GM18511 (cell line): ENCODE results near the gene AGXT.

Source experiments
- ATAC-seq: cut with Tn5 transposase; IDR thresholded peaks from one replicate; pipeline ENCODE4 v1.9.1; 2021; ENCODE audit warnings: mild to moderate bottlenecking, moderate library complexity; ENCODE audit not compliant: unreplicated experiment

The AGXT gene

DNA sequence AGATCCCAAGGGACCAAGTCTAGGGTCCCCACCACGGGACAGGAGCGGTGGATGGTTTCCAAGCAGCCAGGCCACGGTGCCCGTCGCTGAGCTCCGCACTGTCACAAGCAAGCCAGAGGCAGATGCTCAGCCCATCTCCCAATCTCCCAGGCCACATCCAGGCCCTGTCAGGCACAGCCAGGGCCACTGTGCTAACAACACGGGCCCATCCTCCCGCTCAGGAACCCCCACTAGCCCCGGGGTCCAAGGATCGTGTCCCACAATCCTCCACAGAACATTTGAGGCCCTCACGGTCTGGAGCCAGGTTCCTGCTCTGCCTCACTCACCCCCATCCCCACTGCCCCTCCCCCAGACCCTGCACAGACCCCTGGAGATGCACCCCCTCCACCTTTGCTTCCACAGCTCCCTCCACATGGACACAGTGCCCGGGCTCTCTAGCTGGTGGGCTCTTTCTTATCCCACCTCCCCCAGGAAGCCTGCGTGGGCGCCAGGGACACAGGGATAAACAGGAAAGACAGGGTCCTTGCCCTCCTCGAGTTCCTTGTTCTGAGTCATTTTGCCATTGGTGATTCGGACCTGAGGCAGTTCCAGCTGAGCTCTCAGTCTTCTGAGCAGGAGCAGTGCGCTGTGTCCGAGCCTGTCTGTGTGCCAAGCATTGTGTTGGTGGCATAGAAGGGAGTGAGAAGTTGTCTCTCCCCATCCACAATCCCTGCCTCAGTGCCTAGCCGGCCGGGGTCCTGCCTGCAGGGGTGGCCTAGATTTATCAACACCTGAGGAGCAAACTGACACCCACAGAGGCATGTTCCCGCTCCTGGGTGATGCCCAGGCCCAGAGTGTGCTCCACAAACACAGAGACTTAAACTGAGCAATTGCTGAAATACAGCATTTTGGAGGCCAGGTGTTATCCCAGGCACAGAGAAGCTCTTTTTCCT is 44.5 kb downstream of the AGXT start:
- no peak for ATAC-seq

DNA sequence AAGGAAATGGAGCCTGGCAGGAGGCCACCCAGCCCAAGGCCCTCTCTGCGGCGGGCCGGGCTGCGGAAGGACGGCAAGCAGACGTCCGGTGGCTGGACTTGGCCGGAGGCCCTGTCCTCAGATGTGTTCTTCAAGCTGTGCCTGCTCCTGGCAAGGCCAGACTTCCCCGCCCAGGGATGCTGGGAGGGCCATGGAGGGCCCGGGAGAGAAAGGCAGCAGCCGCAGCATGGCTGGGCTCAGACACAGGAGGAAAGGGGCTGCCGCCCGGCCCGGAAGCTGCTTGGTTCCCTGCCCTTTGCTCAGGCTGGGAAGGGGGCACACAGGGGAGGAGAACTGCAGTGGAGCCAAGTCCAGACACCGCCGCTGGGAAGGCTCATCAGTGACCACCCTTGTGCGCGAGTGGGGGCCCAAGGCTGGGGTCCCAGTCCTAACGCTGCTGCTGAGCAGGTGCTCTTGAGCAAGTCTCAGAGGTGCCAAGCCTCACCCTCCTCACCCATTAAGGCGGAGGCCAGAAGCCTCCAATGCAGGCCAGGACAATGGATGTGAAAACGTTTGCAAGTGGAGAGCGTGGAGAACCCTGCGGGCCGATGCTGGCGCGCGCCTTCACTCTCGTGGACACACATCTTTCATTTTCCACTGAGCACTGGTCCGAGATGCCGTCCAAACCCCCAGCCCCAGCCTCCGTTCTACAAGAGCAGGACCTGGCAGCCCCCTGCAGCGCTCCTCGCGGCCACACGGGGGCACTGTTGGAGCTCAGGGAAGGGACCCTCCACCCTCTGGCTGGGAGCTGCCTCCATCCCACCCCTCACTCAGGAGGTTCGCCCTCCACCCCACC is 45.4 kb downstream of the AGXT start:
- ATAC-seq: no peak

DNA sequence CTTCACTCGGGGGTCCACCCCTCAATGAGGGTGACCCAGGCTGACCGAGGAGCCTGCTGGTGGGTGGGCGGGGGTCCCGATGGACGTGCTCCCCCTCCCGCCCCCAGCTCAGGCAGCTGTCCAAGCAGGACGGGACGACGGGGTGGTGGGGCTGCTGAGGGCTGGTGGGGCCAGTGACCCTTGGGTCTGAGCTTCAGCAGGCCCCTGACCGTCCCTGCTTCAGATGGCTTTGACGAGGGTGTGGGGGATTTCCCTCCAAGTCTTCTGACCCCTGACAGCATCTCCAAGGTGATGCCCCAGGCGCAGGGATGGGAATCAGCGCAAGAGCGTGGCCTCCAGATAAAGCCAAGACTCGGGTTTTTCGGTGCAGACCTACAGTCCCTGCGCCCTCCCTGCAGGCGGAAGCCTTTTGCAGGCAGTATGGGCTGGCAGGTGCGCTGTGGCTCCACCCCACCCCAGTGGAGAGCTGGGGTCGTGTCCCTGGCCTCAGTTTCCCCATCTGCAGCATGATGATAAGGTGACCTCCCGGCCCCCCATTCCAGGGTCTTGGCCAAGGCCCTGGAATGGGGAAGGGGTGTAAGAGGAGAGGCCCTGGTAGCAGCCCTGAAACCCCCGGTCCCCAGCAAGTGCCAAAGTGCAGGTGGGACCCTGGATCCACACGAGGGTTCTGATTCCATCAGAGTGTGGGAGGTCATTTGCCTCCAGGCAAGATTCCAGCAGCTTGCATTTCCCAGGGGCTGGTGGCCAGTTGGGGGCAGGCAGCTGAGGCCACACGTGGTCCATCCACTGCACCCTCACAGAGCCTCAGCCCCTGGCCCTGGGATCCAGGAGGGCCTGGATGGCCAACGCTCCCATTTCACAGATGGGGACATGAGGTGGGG is 46.3 kb downstream of the AGXT start:
- no peak for ATAC-seq

DNA sequence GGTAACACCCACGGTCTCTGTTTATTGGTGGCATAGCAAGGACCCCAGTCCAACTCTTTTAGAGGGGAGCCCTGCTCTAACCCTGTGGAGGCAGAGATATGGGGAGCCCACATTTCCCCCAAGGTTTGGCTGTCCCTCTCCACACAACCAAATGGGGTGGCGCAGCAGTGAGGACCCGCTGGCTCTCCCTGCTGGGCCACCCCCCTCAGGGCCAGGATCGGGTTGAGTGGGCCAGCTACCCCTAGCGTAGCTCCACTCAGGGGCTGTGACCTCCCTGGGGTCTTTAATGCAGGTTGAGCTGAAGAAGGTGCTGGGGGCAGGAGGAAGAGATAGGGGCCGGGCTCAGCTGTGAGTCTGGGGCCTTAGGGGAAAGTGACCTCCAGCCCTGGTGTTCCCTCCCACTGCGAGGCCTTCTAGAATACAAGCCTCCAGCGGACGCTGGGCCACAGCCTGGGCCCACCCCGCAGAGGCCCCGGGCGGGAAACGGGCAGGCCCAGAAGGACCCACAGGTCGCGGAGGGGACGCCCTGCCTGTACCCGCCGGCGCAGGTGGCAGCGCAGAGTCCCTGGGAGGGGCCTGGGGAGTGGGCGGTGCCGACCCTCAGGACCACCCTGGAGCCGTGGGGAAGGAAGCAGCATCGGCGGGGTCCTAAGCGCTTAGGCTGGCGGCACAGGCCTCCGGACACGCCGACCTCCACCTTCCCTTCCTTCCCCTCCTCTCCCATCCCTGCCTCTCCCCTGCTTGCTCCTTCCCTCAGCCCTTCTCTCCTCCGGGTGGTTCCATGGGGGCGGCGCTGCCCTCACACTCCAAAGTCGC is 47.1 kb downstream of the AGXT start:
- no peak for ATAC-seq

DNA sequence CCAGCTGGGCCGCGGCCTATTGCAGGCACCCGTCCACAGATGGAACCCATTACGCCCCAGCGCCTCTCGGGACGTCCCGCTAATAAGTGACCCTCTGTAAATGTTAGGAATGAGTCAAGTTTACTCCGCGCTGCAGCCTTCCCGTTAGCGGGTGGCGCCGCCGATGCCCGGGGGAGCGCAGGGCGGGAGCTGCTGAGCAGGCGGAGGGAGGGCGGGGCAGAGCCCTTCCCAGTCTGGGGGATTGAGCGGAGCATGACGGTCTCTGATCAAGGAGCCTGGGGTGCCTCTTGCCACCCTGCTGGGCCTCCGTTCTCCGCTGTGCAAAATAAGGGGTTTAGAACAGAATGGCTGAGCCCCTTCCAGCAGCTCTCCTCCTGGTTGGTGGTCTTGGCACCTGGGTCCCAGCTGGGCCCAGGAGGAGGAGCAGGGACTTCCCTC is 48.0 kb downstream of the AGXT start:
- ATAC-seq: no peak

DNA sequence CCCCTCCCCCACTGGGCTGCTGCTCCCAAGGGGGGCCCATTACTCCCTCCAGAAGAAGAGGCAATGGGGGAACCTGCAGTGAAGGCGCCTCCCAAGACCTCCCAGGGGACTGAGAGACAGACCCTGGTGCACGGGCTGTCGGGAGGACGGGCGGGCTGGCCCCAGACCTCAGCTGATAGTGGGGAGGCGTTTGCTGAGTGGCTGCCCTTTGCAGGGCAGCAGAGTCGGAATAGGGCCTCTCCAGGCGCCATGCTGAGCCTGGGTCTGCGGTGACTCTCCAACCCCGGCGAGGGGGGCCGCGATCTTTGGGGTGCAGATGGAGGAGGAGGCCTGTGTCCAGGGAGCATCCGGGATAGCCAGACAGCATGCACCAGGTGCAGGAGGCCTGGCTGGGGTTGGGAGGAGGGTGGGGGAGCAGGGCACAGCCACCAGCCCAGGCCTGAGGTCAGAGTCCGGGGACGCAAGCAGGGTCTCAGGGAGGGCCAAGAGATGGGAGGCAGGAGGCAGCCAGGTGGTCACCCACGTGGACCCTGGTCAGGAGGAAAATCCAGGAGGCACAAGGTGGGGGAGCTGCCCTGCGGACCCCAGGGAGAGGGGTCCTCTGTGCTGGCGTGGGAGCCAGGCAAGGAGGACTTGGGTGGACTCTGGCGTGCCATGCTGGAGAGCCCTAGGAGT is 48.5 kb downstream of the AGXT start:
- ATAC-seq: no peak

DNA sequence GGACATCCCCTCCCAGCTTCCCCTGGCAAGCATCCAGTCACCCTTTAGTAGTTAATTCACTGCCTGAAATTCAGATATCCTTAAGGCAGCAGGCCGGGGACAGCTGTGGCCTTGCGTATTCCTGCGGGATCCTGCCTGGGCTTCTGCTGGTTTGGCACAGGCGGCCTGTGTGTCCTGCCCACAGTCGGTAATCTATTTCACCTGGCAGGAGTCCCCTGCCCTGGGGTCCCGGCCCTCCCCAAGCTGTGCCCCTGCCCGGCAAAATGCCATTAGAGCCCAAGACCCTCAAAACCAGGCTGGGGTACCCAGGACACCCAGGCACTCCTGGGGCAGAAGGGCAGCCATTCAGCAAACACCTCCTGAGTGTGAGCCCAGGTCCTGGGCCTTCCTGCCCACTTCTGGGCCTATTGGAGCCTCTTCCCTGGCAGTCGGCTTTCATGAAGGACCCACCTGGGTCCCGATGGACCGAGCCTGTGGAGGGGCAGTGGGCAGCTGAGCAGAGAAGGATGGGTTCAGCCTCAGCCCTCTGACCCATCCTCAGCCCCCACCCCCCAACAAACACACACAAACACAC is 49.1 kb downstream of the AGXT start:
- ATAC-seq: no peak

DNA sequence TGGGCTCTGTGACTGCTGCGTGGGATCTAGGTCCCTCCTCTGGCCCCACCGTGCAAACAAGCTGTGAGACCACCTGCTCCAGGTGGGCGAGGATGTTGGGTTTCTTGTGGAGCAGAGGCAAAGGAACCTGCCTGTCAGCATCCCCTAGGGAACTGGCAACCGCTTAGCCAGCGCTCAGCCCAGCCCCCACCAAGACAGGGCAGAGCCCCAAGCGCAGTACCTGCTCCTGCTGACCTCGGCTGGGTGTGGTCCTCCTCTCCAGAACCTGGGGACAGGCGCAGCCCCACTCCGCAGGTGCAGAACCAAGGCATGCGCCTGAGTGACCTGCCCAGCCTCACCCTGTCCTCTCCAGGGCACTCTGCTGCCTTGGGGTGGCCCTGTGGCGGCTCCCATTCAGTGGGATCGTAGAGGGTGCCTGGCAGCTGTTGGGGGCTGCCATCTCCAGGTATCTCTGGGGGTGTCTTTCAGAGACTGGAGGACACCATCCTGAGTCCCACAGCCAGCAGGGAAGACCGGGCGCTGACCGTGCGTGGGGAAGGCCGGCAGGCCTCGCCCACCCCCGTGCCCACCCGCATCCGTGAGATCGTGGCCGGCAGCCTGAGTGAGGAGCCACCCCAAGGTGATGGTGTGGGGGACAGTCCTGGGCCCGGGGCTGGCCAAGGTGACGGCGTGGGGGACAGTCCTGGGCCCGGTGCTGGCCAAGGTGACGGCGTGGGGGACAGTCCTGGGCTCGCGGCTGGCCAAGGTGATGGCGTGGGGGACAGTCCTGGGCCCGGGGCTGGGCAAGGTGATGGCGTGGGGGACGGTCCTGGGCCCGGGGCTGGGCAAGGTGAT is 49.9 kb downstream of the AGXT start:
- ATAC-seq: no peak

DNA sequence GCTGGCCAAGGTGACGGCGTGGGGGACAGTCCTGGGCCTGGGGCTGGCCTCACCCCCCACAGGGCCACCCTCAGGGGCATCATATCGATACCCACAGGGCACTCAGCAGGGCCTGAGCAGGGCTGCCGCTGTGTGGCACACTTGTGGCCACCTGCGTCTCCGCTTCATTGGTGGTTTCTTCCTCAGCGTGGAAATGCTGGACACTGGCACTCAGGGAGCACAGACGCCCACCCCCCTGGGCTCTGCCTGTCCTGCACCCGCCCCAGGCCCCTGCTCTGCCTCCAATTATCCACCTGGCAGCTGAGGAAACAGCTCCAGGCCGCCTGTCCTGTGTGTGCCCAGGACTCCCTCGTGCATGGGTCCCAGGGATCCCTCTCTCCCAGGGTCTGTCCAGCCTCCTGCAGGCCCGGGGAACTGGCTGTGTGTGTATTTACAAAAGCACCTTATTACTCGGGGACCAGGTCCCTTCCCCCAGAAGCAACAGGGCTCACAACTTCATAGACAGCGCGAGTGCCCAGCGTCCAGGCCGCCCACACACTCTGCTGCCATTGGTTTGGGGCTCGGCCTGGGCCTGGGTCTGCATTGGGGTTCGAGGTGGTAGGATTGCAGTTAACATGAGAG is 50.6 kb downstream of the AGXT start:
- ATAC-seq: no peak

DNA sequence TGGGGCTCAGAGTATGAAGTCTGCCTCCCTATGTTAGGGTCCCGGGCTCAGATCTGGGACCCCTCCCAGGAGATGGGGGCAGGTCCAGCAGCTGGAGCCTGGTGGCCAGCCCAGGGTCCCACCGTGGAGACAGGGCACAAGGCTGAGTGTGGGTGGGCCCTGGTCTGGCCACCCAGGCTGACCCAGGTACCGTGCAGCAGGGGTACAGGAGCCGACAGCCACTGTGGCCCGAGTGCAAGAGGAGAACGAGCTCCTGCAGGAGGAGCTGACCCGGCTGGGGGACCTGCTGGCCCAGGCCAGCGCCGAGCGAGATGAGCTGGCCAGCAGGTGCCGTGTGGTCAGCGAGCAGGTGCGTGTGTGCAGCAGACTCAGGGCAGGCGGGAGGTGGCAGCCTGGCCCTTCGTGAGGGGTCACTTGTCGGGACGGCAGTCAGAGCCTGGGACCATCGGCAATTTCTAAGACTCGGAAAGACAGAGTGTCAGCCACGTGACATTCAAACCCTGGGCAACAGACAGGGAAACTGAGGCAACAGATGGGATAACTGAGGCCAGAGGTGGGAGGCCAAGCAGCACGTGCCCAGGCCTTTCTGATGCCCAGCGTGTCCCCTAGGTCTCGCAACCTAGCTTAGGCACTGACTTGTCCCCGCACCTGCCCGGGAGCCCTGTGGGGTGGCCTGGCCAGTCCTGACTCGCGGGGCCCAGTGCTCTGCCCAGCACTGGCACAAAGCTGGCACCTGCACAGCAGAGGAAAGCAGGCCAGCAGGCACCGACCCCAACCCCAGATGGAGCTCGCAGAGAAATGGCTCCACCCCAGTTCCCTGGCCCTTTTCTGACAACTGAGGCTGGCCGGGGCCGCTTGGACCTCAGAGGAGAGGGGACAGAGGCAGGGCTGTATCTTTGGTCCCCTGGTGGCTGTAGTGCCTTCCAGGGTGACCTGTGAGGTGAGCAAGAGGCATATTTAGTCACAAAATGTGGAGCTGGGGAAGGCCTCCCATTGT is 51.5 kb downstream of the AGXT start:
- no peak for ATAC-seq

DNA sequence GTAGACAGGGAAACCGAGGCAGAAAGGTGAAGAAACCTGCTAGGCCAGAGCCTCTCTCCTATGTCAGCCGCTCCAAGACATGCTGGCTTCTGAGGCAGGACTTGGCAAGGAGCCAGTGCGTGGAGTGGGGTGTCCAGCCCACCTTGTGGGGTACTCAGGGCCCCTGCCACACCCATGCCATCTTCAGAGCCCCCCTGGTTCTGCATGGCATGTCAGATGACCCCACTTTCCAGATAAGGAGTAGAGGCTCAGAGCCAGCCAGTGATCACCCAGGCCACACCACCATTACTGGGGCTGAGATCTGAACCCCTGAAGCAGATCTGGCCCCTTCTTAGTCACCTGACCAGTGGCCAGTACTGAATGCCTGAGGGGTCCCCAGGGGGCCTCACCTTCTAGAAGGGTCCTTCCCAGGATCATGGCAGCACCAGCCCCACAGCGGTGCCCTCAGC is 52.2 kb downstream of the AGXT start:
- ATAC-seq: no peak

DNA sequence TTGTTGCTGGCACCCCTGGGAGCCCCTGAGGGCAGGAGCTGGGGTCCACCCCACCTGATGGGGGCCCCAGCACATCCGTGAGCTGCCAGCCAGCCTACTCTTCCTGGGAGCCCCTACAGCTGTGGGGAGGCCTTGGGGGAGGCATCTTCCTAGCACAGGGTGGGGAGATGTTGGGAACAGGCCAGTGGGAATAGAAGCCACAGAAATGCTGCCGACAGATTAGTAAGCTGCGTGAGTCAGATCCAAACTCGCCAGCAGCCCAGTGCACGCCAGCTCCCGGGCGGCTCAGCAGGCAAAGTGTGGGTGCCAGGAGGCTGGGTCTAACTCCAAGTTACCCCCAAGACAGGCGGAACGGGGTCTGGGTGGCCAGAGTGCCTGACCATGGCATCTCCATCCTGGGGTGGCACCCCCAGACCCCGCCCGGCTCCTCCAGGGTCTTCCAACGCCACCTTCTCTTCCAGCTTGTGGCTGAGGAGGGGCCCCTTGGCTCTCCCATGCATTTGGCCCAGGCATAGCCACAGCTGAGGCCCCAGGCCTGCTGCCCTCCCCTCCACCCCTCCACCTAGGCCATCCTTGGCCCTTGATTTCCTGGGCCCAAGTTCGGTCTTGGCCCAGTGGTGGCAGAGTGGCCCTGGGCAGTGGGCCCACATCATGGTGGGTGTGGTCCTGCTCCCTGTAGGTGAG is 52.8 kb downstream of the AGXT start:
- no peak for ATAC-seq

DNA sequence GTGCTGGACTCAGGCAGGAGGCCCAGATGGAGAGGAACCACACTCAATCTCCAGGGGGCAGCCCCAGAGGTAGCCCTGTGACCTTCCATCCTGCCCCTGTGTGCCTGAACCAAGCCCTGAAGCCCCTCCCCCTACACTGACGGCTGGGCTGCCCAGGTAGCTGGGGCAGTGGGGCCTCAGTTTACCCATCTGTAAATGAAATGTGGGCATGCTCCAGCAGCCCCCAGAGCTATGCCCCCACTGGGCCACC is 53.3 kb downstream of the AGXT start:
- no peak for ATAC-seq

DNA sequence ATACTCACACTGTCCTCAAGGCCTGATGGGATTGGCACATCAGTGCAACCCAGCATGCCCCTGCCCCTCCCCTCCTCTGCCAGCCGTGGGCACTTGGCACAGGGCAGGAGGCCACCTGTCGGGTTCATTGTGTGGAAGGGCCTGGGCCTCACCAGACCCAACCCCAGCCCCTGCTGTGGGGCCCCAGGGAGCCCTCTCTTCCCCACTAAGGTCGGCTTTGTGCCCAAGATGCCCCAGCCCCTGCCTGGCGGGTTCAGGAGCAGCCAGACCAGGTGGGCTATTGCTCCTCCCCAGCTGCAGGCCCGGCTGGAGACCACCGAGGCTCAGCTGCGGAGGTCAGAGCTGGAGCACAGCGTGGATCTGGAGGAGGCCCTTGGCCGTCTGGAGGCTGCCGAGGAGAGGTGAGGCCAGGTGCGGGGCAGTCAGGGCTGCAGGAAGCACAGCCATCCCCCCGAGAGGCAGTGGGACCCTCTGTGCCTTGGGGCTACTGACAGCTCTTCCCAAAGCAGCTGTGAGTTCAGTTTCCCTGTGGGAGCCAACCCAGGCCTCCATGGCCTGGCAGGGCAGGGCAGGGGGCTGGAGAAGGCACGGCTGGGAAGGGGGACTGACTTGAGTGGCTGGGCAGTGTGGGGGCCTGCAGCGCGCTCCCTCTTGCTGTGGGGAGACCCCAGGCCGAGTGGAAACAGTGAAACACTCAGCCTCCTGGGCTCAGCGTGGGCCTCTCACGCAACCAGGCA is 53.8 kb downstream of the AGXT start:
- no peak for ATAC-seq

DNA sequence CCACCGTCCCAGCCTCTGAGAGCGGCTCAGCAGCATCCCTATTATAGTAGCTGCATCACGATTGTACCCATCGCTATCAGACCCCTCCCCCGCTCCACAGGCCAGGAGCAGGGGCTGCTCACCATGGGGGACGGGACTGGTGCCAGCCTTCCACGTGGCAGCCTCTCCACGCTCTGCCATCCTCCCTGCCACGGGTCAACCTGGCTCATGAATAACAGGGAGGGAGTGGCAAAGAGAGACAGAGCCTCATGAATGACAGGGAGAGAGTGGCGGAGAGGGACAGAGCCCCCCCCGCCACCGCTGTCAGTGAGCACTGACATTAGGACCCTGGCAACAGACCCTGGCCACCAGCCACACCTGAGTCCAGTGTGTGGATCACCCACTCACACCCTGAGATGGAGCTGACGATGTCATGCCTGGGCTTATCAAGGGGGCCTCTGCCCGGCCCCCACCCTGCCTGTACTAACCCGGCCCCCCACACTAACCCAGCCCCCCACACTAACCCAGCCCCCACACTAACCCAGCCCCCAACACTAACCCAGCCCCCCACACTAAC is 54.4 kb downstream of the AGXT start:
- ATAC-seq: no peak
